ENCODE measurements around the gene PUM2.

The PUM2 gene

GRCh38 chr2:20229322-20230113 is 121.1 kb downstream of the PUM2 start:
- DNase-seq (ENCODE audit: low read depth) = no peak

DNA sequence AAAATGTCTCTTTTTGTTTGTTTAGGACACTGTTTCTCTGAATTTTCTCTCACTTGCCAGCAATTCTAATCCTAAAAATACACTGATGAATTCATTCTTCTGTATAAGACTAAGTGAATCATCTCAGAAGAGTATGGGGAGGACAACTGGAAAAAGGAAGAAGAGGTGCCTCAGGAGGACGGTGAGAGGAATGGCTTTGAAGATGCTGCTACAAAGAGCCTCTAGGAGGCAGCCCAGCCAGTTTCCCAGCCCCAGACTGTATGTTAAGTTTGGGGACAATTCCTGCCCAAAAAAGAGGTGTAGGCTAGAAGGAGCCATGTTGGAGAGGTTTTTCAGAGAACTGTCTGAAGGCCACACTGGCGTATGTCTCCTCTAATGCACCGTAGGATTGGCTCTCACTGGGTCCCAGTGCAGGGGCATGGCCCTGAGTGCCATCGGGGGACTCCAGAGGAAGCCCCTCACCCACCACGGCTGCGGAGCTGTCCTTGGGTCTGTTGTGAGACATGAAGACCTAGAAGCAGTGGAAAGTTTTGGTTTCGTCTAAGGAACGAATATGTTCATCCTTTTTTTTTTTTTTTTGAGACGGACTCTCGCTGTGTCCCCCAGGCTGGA is 122.6 kb downstream of the PUM2 start:
- no peak for DNase-seq (ENCODE audit: low read depth)

- no peak for DNase-seq (ENCODE audit: low read depth)
Observed at GRCh38 chr2:20226152-20226545, 124.5 kb downstream of the PUM2 start.

DNA sequence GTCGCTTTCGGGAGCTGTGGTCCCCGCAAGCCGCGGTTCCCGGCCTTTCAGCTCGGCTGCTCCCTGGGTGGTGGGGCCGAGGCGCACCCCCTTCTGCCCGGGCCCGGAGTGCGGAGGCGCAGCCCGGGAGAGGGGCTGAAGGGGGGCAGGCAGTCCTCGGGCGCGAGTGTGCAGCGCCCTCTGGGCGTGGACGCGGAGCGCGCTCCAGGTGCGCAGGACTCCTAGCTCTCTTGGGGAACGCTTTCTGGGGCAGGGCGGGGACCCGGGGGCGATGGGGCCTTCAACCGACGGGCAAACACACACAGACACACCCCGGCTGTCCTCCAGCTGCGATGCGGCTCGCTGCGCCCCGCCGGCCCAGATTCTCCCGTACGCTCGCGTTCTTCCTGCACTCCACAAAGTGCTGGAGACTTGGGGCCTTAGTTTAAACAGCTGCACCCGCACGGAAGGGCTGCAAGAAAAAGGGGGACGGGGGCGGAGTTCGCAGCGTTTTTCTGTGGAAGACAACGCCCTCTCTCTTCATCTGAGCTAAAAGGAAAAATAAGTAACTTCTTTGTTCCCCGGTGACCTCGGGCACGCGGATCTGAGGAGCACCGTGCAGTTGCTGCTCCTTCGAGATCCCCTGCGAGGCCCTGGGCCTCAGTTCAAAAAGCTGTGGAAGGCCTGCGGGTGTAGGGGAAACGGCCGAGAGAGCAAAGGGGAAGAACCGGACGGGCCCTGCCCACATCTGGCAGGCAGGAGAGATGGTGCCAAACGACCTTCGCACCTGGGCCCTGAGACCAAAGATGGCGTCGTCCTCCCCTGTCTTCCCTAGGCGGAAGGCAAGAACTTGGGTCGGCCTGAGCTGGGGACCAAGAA is 125.1 kb downstream of the PUM2 start:
- DNase-seq (ENCODE audit: low read depth) = no peak

DNA sequence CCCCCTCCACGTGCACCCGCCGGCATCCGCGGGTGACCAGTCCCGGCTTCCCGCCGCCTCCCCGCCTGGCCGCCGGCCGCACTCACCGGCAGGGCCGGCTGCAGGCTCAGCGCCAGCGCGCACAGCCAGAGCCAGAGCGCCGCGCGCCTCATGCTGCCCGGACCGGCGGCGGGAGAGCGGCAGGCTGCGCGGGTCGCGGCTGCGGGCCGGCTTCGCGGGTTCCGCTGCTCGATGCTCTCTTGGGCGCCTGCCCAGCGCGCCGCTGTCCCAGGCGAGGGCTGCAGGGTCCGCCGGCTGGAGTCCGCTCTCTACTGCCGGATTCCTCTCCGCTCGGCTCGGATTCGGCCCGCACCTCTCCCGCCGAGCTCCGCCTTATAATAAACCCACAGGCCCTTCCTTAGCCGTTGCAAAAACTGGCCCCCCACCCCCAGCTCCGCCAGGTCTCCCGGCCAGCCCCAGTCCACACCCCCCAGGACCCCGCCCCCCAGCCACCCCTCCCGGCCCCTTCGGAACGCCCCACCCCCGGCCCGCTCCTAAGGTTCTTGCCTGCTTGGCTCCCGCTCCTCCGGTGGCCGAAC is 125.8 kb downstream of the PUM2 start, which contains the start of gene SDC1:
TSS of gene SDC1 (minus strand) at position 415 of the 578 bp plus-strand sequence. CDS start at position 152, 263 bp downstream.
- no peak for DNase-seq (ENCODE audit: low read depth)

GRCh38 chr2:20224164-20224715 is 126.4 kb downstream of the PUM2 start:
- DNase-seq (ENCODE audit: low read depth) = no peak

DNA sequence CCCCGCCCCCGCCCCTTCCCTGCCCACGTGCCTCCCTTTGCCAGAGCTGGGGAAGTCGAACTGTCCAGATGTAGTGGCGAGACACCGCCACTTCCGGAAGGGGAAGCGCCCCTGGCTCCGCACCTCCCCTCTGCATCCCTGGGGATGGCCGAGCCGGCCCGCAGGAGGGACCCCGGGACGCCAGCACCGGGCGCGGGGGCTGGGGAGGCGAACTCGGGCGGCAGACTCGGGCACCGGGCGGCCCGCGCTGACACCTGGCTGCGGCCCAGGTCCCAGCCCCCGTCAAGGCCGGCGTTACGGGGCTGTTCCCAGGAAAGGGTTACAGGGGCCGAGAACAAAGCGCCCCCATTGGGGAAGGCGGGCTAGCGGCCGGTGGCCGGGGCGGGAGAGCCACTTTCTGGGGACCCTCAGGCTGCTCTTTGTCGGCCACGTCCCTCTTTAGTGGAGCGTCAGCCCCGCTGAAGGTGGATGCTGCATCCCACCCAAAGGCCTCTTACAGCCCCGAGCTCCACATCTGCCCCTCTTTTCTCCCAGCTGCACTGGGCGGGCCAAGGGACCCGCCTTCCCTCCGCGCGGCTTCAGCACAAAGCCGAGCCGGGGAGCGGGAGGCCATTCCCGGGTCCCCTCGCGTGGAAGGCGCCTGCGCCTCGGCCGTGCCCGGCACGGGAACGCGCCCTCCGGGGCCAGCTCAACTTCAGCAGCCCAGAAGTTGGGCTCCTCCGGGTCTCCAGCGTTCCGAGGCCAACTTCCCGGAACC is 127.1 kb downstream of the PUM2 start:
- no peak for DNase-seq (ENCODE audit: low read depth)

DNA sequence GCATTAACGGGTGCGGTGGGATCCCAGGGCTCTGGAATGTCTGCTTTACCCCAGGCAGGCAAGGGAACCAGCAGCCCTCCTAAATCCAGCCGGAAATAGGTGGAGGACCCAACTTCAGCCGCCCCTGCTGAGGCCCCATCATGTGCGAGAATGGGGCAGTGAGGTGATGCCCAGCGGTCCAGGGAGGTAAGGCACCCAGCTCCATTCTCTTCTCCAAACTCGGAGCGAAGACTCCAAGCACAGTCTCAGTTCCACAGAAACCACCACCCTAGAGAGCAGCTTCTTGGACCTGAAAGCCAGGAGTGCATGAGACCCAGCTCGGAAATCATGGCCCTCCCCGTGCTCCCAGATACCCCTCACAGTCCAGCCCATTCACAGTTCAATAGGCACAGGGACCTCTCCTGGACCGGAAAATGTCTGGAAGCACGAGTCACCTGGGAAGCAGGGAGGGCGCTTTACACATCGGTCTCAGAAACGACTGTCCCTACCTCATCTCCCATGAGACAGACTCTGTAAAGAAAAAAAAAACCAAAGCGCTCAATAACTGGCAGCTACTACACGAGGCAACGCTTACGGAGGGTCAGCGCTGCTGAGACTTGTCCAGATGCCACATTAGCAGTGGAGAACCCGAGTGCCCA is 127.8 kb downstream of the PUM2 start:
- DNase-seq (ENCODE audit: low read depth) = no peak

DNA sequence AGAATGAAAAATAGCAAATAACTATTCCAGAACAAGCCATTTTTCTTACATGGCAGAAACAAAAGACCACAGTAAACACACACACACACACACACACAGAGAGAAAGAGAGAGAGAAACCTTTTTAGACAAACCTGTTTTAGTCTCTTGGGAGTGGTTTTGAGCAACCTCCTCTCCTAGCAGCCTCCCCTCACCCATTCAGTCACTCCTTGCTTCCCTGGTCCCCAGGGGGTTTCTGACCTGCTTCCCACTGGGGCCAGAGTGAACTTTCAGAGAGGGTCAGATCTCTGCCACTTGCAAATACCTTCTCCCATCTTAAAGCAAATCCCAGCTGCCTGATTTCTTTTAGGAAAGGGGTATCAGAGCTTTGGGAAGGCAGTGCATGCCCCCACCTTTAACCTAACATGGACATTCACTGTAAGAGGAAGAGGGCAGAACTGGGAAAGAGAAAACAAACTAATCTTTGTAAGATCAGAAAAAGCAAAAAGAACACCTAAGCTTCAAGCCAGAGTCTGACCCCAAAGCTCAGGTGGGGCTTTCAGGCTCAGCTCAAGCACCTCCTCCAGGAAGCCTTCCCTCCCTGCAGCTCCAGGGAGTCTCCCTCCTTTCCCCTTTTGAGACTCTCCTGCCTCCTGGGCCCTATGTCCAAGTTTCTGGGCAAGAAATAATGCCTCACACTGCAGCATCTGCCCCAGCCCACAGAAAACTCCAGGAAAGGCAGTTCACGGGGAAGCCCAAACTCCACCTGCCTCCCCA is 128.5 kb downstream of the PUM2 start:
- no peak for DNase-seq (ENCODE audit: low read depth)

GRCh38 chr2:20221555-20221973 is 129.1 kb downstream of the PUM2 start:
- DNase-seq (ENCODE audit: low read depth) = no peak

DNA sequence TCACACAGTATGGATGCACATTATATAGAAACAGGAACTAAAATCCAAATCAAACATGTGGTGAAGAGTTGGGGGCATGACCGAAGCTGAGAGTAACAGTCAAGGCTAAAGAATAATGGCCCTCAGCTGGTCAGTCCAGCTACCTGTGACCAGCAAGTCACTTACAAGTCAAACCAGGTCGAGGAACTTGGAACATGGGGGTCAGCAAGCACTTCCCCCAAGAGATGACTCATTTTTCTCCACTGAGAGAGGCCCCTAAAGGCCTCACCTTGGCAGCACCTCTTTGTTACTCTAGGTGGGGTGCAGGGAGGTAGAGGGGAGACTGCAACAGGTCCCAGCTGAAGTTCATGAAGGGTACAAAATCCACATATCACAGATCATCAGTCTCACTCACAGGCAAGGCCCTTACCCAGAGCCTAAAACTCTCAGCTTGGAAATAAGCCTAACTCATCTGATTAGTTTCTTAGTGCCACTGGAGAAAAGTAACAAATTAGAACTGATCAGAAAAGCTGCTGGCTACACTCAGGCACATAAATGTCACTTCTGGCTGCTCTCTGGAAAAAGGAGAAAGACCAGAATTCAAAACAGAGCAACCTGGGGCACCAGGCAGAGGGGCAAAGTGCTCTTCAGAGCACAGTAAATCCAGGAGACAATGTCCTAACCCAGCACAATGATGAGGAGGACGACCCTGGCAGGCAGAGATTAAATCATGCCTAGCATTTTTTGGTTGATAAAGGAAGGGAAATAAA is 129.7 kb downstream of the PUM2 start:
- DNase-seq (ENCODE audit: low read depth) = no peak

GRCh38 chr2:20219763-20220380 is 130.8 kb downstream of the PUM2 start:
- no peak for DNase-seq (ENCODE audit: low read depth)

GRCh38 chr2:20218331-20219320 is 132.0 kb downstream of the PUM2 start:
- DNase-seq (ENCODE audit: low read depth) = no peak

GRCh38 chr2:20217041-20217970 is 133.3 kb downstream of the PUM2 start:
- no peak for DNase-seq (ENCODE audit: low read depth)

- no peak for DNase-seq (ENCODE audit: low read depth)
Observed at GRCh38 chr2:20216130-20217025, 134.3 kb downstream of the PUM2 start.
